Tibial nerve (tissue), 4 donors: ENCODE data around the gene LCA5. TPM values are rescaled to one million over a fixed set of nuclear protein-coding genes. Genes with fewer than 3 reads are reported as not detected.

ENCODE experiments used
- DNase-seq, 2 donors: peaks; one replicate each; pipeline ENCODE4 v3.0.0-alpha.2; 2019; ENCODE audit warnings: low spot score in 2 of 2
- H3K27ac ChIP-seq, 4 donors: fragments of 200-600 bp; sonication (generic) in 3 of 4; one replicate each; pipeline ENCODE4 v1.5.1; 2017 to 2019; ENCODE audit warnings: mild to moderate bottlenecking in 1 of 4
- H3K27me3 ChIP-seq, 2 donors: fragments of 200-600 bp; sonication (generic) in 1 of 2; one replicate each; pipeline versions ENCODE4 v1.5.1 to v1.6.0; 2017 to 2019
- H3K36me3 ChIP-seq, 3 donors: fragments of 200-600 bp; sonication (generic); one replicate each; pipeline ENCODE4 v1.5.1; 2018 to 2019
- H3K4me1 ChIP-seq, 4 donors: fragments of 200-600 bp; sonication (generic) in 3 of 4; one replicate each; pipeline ENCODE4 v1.5.1; 2017 to 2019
- H3K4me3 ChIP-seq, 4 donors: fragments of 200-600 bp; sonication (generic) in 3 of 4; one replicate each; pipeline ENCODE4 v1.5.1; 2017 to 2019; ENCODE audit warnings: mild to moderate bottlenecking in 1 of 4, moderate library complexity in 1 of 4
- H3K9me3 ChIP-seq, 4 donors: fragments of 200-600 bp; sonication (generic) in 3 of 4; one replicate each; pipeline ENCODE4 v1.5.1; 2017 to 2019
- CTCF ChIP-seq, 5 experiments: fragments of 200-600 bp in 3 of 5; fragments of 450-650 bp in 2 of 5; sonication (generic) in 3 of 5; IDR thresholded peaks; one replicate each; pipeline ENCODE4 v1.5.1; 2016 to 2019; ENCODE audit warnings: antibody characterized with exemption in 5 of 5, mild to moderate bottlenecking in 3 of 5, moderate library complexity in 2 of 5
- EP300 ChIP-seq, 2 donors: sonication (generic); formaldehyde crosslinking; IDR thresholded peaks; one replicate each; pipeline ENCODE4 v1.6.1; 2017; ENCODE audit warnings: antibody characterized with exemption in 2 of 2, mild to moderate bottlenecking in 1 of 2
- POLR2A ChIP-seq, 2 donors: fragments of 450-650 bp; IDR thresholded peaks; one replicate each; pipeline ENCODE4 v1.6.1; 2017; ENCODE audit warnings: antibody characterized with exemption in 2 of 2, mild to moderate bottlenecking in 2 of 2, moderate library complexity in 2 of 2
- WGBS, 2 donors: methylation state at CpG; one replicate each; pipeline ENCODE4 v1.1.5; 2018; 5-methylcytosine and 5-hydroxymethylcytosine counted together
- total RNA-seq, 4 donors: library from RNA; depleted of rRNA; stranded (reverse); fragments of >200 nt; gene quantifications; one replicate each; pipeline ENCODE4 v1.1.0, GENCODE V29; 2016

LCA5 gene
- total RNA-seq, 4 donors from 2014 or later = 5.1 to 15.7 (median 9.5) TPM

GRCh38 chr6:79513111-79513510 is 24.1 kb downstream of the LCA5 start:
- Histone ChIP-seq H3K27ac (no peak overlapping the region), H3K36me3 (peaks cover 0 to 32% (median 0%) of the 10 kb centered on the region in 3 donors), H3K4me3 (no peak overlapping the region), H3K27me3 (no peaks in the 10 kb centered on the region), H3K9me3 (no peaks in the 10 kb centered on the region), H3K4me1 (no peaks in the 10 kb centered on the region)
- TF ChIP-seq POLR2A (IDR thresholded peaks at IDR 0.05) = no peak
- no peak for TF ChIP-seq CTCF (IDR thresholded peaks at IDR 0.05)
- no peak for TF ChIP-seq EP300 (IDR thresholded peaks at IDR 0.05)
- DNase-seq = no peak
- WGBS, 2 donors = 59 to 60% methylated on average over 6 of the region's 6 CpGs

- no peak overlapping the region for H3K27ac ChIP-seq
- no peak for DNase-seq
- no peaks in the 10 kb centered on the region for H3K4me1 ChIP-seq
- no peaks in the 10 kb centered on the region for H3K27me3 ChIP-seq
- H3K36me3 ChIP-seq = peaks cover 0 to 43% (median 0%) of the 10 kb centered on the region in 3 donors
- no peak overlapping the region for H3K4me3 ChIP-seq
- no peak for TF ChIP-seq CTCF (IDR thresholded peaks at IDR 0.05)
- TF ChIP-seq POLR2A (IDR thresholded peaks at IDR 0.05) = no peak
- no peak for TF ChIP-seq EP300 (IDR thresholded peaks at IDR 0.05)
- WGBS, 2 donors = 95 to 97% methylated on average over 6 of the region's 6 CpGs
- no peaks in the 10 kb centered on the region for H3K9me3 ChIP-seq
Measured at GRCh38 chr6:79512014-79512413, 25.2 kb downstream of the LCA5 start.

GRCh38 chr6:79510707-79511106 is 26.5 kb downstream of the LCA5 start:
- no peaks in the 10 kb centered on the region for H3K9me3 ChIP-seq
- peaks cover 0 to 43% (median 0%) of the 10 kb centered on the region in 3 donors for H3K36me3 ChIP-seq
- H3K27me3 ChIP-seq = no peaks in the 10 kb centered on the region
- no peaks in the 10 kb centered on the region for H3K4me1 ChIP-seq
- 84 to 100% methylated on average over 1 of the region's 1 CpG for WGBS, 2 donors
- no peak overlapping the region for H3K4me3 ChIP-seq
- DNase-seq = no peak
- TF ChIP-seq EP300 (IDR thresholded peaks at IDR 0.05) (no peak), POLR2A (IDR thresholded peaks at IDR 0.05) (no peak), CTCF (IDR thresholded peaks at IDR 0.05) (no peak)
- no peak overlapping the region for H3K27ac ChIP-seq

GRCh38 chr6:79506251-79506650 is 31.0 kb downstream of the LCA5 start:
- peaks cover 0 to 21% (median 0%) of the 10 kb centered on the region in 3 donors for H3K36me3 ChIP-seq
- no peaks in the 10 kb centered on the region for H3K9me3 ChIP-seq
- WGBS, 2 donors = 71 to 79% methylated on average over 1 of the region's 1 CpG
- TF ChIP-seq CTCF (IDR thresholded peaks at IDR 0.05) (no peak), POLR2A (IDR thresholded peaks at IDR 0.05) (no peak), EP300 (IDR thresholded peaks at IDR 0.05) (no peak)
- no peaks in the 10 kb centered on the region for H3K27me3 ChIP-seq
- no peak for DNase-seq
- no peak overlapping the region for H3K27ac ChIP-seq
- no peak overlapping the region for H3K4me3 ChIP-seq
- no peaks in the 10 kb centered on the region for H3K4me1 ChIP-seq

- Histone ChIP-seq H3K4me1 (no peaks in the 10 kb centered on the region), H3K4me3 (no peak overlapping the region), H3K27me3 (no peaks in the 10 kb centered on the region), H3K27ac (no peak overlapping the region), H3K9me3 (no peaks in the 10 kb centered on the region), H3K36me3 (peaks cover 0 to 11% (median 0%) of the 10 kb centered on the region in 3 donors)
- DNase-seq = no peak
- 92 to 99% methylated on average over 2 of the region's 2 CpGs for WGBS, 2 donors
- TF ChIP-seq POLR2A (IDR thresholded peaks at IDR 0.05) = no peak
- TF ChIP-seq CTCF (IDR thresholded peaks at IDR 0.05) = no peak
- TF ChIP-seq EP300 (IDR thresholded peaks at IDR 0.05) = no peak
Measured at GRCh38 chr6:79504372-79504771, 32.9 kb downstream of the LCA5 start.
